HFF-Myc (cell line): ENCODE data around the gene SSBP3.

Experiments used
- DNase-seq: peaks from one replicate; pipeline ENCODE4 v3.0.0-alpha.2; 2011; ENCODE audit warnings: low read depth; ENCODE audit errors: extremely low read depth
- H3K4me3 ChIP-seq: replicated peaks from 2 replicates; pipeline ENCODE4 v1.5.1; 2011; ENCODE audit warnings: low read depth, mild to moderate bottlenecking, control low read depth, low read length
- CTCF ChIP-seq: IDR thresholded peaks from 2 replicates; pipeline ENCODE4 v1.5.1; 2012; ENCODE audit warnings: mild to moderate bottlenecking, low read depth, low read length, control low read depth; ENCODE audit errors: missing control alignments

The SSBP3 gene

GRCh38 chr1:54243022-54243421 is 163.2 kb downstream of the SSBP3 start:
- no peak overlapping the region for H3K4me3 ChIP-seq
- no peak for TF ChIP-seq CTCF
- DNase-seq, result no peak

- DNase-seq, result no peak
- no peak overlapping the region for H3K4me3 ChIP-seq
- TF ChIP-seq CTCF, result no peak
Observed at GRCh38 chr1:54241364-54241763, 164.8 kb downstream of the SSBP3 start.

- H3K4me3 ChIP-seq, result no peak overlapping the region
- TF ChIP-seq CTCF, result no peak
- DNase-seq, result no peak
Observed at GRCh38 chr1:54240741-54241335, 165.4 kb downstream of the SSBP3 start.

GRCh38 chr1:54239631-54240031 is 166.6 kb downstream of the SSBP3 start:
- DNase-seq, result no peak
- H3K4me3 ChIP-seq, result no peak overlapping the region
- TF ChIP-seq CTCF, result no peak

- no peak for DNase-seq
- no peak for TF ChIP-seq CTCF
Observed at GRCh38 chr1:54239035-54239383, 167.2 kb downstream of the SSBP3 start.

GRCh38 chr1:54238353-54239034 is 167.7 kb downstream of the SSBP3 start:
- H3K4me3 ChIP-seq, result no peak overlapping the region
- TF ChIP-seq CTCF, result no peak
- DNase-seq, result no peak

More at GRCh38 chr1:54239035-54239383, 167.2 kb downstream of the SSBP3 start:
- no peak overlapping the region for H3K4me3 ChIP-seq
